ENCODE data around the gene ANO7. TPM values are rescaled to one million over a fixed set of nuclear protein-coding genes. Genes with fewer than 3 reads are reported as not detected.
A peak's percentile ranks its signal among the peaks of the same experiment; 100 is the strongest.

Gene ANO7
- total RNA-seq, 1 donor from 2014 or later, result 2.2 TPM

- H3K4me1 Mint-ChIP-seq (ENCODE audit: low read depth), result peaks cover 30% of the 10 kb centered on the region
- H3K4me3 Mint-ChIP-seq (ENCODE audit: unreplicated experiment), result peak within 1 kb of the TSS; percentile 92
- H3K27ac Mint-ChIP-seq (ENCODE audit: unreplicated experiment), result peak within 1 kb of the TSS; percentile 95
- peak; percentile 97 for DNase-seq (ENCODE audit: low spot score)
- H3K36me3 Mint-ChIP-seq (ENCODE audit: low read depth), result peaks cover 5% of the 10 kb centered on the region
- H3K27me3 Mint-ChIP-seq (ENCODE audit: low read depth), result no peaks in the 10 kb centered on the region
- TF ChIP-seq CTCF (IDR thresholded peaks at IDR 0.05), result no peak
- H3K9me3 Mint-ChIP-seq (ENCODE audit: low read depth), result no peaks in the 10 kb centered on the region
Measured at GRCh38 chr2:241148891-241149674, 39.4 kb upstream of the ANO7 start, which contains the start of gene PASK. Gene PASK, minus strand, starts transcription at chr2:241149472. Its CDS starts 6,440 bp downstream, at chr2:241143032.

GRCh38 chr2:241149675-241149924, 38.9 kb upstream of the ANO7 start:
- H3K36me3 Mint-ChIP-seq (ENCODE audit: low read depth), result peaks cover 5% of the 10 kb centered on the region
- no peak for DNase-seq (ENCODE audit: low spot score)
- no peaks in the 10 kb centered on the region for H3K9me3 Mint-ChIP-seq (ENCODE audit: low read depth)
- peak overlapping the region; percentile 79 for H3K27ac Mint-ChIP-seq (ENCODE audit: unreplicated experiment)
- peak overlapping the region; percentile 92 for H3K4me3 Mint-ChIP-seq (ENCODE audit: unreplicated experiment)
- no peak for TF ChIP-seq CTCF (IDR thresholded peaks at IDR 0.05)
- H3K4me1 Mint-ChIP-seq (ENCODE audit: low read depth), result peaks cover 30% of the 10 kb centered on the region
- H3K27me3 Mint-ChIP-seq (ENCODE audit: low read depth), result no peaks in the 10 kb centered on the region

- H3K4me3 Mint-ChIP-seq (ENCODE audit: unreplicated experiment), result peak within 1 kb of the TSS; percentile 92
- peak; percentile 82 for DNase-seq (ENCODE audit: low spot score)
- peak within 1 kb of the TSS; percentile 95 for H3K27ac Mint-ChIP-seq (ENCODE audit: unreplicated experiment)
- H3K4me1 Mint-ChIP-seq (ENCODE audit: low read depth), result peaks cover 30% of the 10 kb centered on the region
- H3K27me3 Mint-ChIP-seq (ENCODE audit: low read depth), result no peaks in the 10 kb centered on the region
- no peaks in the 10 kb centered on the region for H3K9me3 Mint-ChIP-seq (ENCODE audit: low read depth)
- peak; percentile 39 for TF ChIP-seq CTCF (IDR thresholded peaks at IDR 0.05)
- H3K36me3 Mint-ChIP-seq (ENCODE audit: low read depth), result peaks cover 6% of the 10 kb centered on the region
Measured at GRCh38 chr2:241149925-241150659, 38.4 kb upstream of the ANO7 start, which contains the start of gene PPP1R7. Gene PPP1R7, plus strand, starts transcription at chr2:241150467. Its CDS starts 29 bp downstream, at chr2:241150496.

- no peaks in the 10 kb centered on the region for H3K9me3 Mint-ChIP-seq (ENCODE audit: low read depth)
- no peak for DNase-seq (ENCODE audit: low spot score)
- TF ChIP-seq CTCF (IDR thresholded peaks at IDR 0.05), result no peak
- peak overlapping the region; percentile 92 for H3K4me3 Mint-ChIP-seq (ENCODE audit: unreplicated experiment)
- peaks cover 6% of the 10 kb centered on the region for H3K36me3 Mint-ChIP-seq (ENCODE audit: low read depth)
- H3K4me1 Mint-ChIP-seq (ENCODE audit: low read depth), result peaks cover 30% of the 10 kb centered on the region
- H3K27ac Mint-ChIP-seq (ENCODE audit: unreplicated experiment), result peak overlapping the region; percentile 76
- H3K27me3 Mint-ChIP-seq (ENCODE audit: low read depth), result no peaks in the 10 kb centered on the region
Measured at GRCh38 chr2:241150660-241151530, 37.6 kb upstream of the ANO7 start.
